ENCODE data around the gene CTNNB1.

Gene CTNNB1

DNA sequence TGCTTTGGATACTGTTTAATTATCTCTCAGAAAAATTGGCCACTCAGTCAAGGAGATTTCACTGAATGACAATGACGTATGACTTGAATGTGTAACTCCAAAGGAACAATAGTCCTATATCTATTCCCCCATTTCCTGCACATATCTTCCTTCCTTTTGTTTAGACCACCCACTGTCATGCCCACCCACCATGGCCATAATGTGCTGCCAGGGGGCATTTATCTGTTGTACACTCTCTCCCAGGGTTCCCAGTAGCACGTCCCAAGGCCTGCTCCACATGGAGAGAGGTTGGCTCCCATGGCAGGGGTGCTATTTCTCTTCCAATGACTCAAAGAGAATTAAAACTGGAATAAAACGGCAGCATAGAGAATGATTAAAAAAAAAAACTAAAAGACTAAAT lies 36.8 kb upstream of the CTNNB1 start:
- H2BK5ac ChIP-seq (ENCODE audit: low read depth, low read length, poor library complexity): no peak overlapping the region
- no peak overlapping the region for H4K8ac ChIP-seq (ENCODE audit: low read depth, low read length)
- no peak overlapping the region for H3K14ac ChIP-seq (ENCODE audit: low read length)
- no peak overlapping the region for H3K4me2 ChIP-seq (ENCODE audit: low read length)
- no peak for DNase-seq
- H3K23ac ChIP-seq (ENCODE audit: low read length): no peak overlapping the region
- no peak overlapping the region for H3K9ac ChIP-seq (ENCODE audit: low read length)
- H3K9me3 ChIP-seq (ENCODE audit: insufficient read depth, low read depth, low read length): no peaks in the 10 kb centered on the region
- no peak overlapping the region for H4K91ac ChIP-seq (ENCODE audit: low read depth, low read length)
- H3K4me3 ChIP-seq (ENCODE audit: low read depth, low read length): no peak overlapping the region
- H2BK12ac ChIP-seq (ENCODE audit: low read length): no peak overlapping the region
- WGBS (ENCODE audit: extremely low coverage, insufficient coverage, insufficient read length): no CpG with 5 or more reads among the region's 3 CpGs
- H3K79me2 ChIP-seq (ENCODE audit: control insufficient read depth, insufficient read depth, low read length, poor library complexity): no peaks in the 10 kb centered on the region
- H3K79me1 ChIP-seq (ENCODE audit: low read length): peaks cover 2% of the 10 kb centered on the region
- no peak overlapping the region for H3K18ac ChIP-seq (ENCODE audit: low read length)
- no peak overlapping the region for H2AFZ ChIP-seq (ENCODE audit: insufficient read depth, low read length, poor library complexity)
- H2AK5ac ChIP-seq (ENCODE audit: low read length): no peak overlapping the region
- no peaks in the 10 kb centered on the region for H3K27me3 ChIP-seq (ENCODE audit: insufficient read depth, low read length)
- no peak overlapping the region for H2BK120ac ChIP-seq (ENCODE audit: insufficient read depth, low read length, poor library complexity)
- H3K4ac ChIP-seq (ENCODE audit: low read depth, low read length): no peak overlapping the region
- peaks cover 0 to 14% of the 10 kb centered on the region in 2 experiments for H3K4me1 ChIP-seq (ENCODE audit: control insufficient read depth in 1 of 2, insufficient read depth in 2 of 2, low read length in 2 of 2)
- H3K36me3 ChIP-seq (ENCODE audit: control insufficient read depth in 1 of 2, insufficient read depth in 2 of 2, low read length in 2 of 2): no peaks in the 10 kb centered on the region
- H3K27ac ChIP-seq (ENCODE audit: low read depth, low read length): no peak overlapping the region
- H4K12ac ChIP-seq (ENCODE audit: low read depth, low read length): no peak overlapping the region

DNA sequence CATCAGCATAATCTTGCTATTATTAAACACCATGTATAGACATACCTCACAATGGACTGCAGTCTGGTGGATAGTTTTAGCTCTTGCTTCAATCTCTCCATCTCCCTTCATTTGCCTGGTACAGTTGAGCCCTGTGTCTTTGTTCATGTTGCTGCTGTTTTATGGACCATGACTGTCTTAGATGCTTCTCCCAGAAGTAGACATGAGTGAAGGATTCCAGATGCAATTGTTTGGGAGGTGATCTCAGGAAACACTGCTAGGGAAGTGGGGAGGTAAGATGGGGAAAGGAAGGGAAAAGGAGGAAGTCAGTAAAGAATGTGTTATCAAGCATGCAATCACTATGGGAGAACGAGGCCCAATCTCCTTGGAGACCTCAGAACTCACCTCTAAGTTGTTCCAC lies 36.3 kb upstream of the CTNNB1 start:
- H3K23ac ChIP-seq (ENCODE audit: low read length): no peak overlapping the region
- H3K27me3 ChIP-seq (ENCODE audit: insufficient read depth, low read length): no peaks in the 10 kb centered on the region
- no peak overlapping the region for H2BK12ac ChIP-seq (ENCODE audit: low read length)
- H3K27ac ChIP-seq (ENCODE audit: low read depth, low read length): no peak overlapping the region
- H2BK120ac ChIP-seq (ENCODE audit: insufficient read depth, low read length, poor library complexity): no peak overlapping the region
- no peak overlapping the region for H3K4me3 ChIP-seq (ENCODE audit: low read depth, low read length)
- H2BK5ac ChIP-seq (ENCODE audit: low read depth, low read length, poor library complexity): no peak overlapping the region
- H4K12ac ChIP-seq (ENCODE audit: low read depth, low read length): no peak overlapping the region
- H3K4ac ChIP-seq (ENCODE audit: low read depth, low read length): no peak overlapping the region
- no peak overlapping the region for H3K9ac ChIP-seq (ENCODE audit: low read length)
- no peaks in the 10 kb centered on the region for H3K9me3 ChIP-seq (ENCODE audit: insufficient read depth, low read depth, low read length)
- peaks cover 0 to 14% of the 10 kb centered on the region in 2 experiments for H3K4me1 ChIP-seq (ENCODE audit: control insufficient read depth in 1 of 2, insufficient read depth in 2 of 2, low read length in 2 of 2)
- WGBS (ENCODE audit: extremely low coverage, insufficient coverage, insufficient read length): no CpG with 5 or more reads among the region's 1 CpG
- peaks cover 2% of the 10 kb centered on the region for H3K79me1 ChIP-seq (ENCODE audit: low read length)
- no peak overlapping the region for H4K8ac ChIP-seq (ENCODE audit: low read depth, low read length)
- no peak overlapping the region for H3K14ac ChIP-seq (ENCODE audit: low read length)
- no peak overlapping the region for H2AFZ ChIP-seq (ENCODE audit: insufficient read depth, low read length, poor library complexity)
- H3K4me2 ChIP-seq (ENCODE audit: low read length): no peak overlapping the region
- no peak overlapping the region for H3K18ac ChIP-seq (ENCODE audit: low read length)
- H2AK5ac ChIP-seq (ENCODE audit: low read length): no peak overlapping the region
- no peaks in the 10 kb centered on the region for H3K36me3 ChIP-seq (ENCODE audit: control insufficient read depth in 1 of 2, insufficient read depth in 2 of 2, low read length in 2 of 2)
- no peak for DNase-seq
- H4K91ac ChIP-seq (ENCODE audit: low read depth, low read length): no peak overlapping the region
- no peaks in the 10 kb centered on the region for H3K79me2 ChIP-seq (ENCODE audit: control insufficient read depth, insufficient read depth, low read length, poor library complexity)

DNA sequence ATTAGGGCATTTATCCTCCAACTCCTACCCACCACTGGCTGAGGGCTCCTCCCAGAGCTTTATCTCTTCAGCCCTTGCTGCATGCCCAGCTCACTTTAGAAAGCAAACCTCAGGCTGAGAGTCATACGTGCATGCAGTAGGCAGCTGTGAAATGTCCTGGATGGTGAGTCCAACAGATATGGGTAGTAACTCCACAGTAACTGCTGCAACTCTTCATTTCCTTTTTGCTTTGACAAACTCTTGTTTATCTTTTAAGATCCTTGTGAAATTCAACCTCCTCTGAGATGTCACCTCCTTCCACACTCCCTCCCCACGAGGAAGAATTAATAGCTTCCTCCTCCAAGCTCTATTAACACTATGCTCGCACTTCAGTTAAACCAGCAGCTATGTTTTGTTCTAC lies 35.9 kb upstream of the CTNNB1 start:
- H4K8ac ChIP-seq (ENCODE audit: low read depth, low read length): no peak overlapping the region
- no peak overlapping the region for H2BK120ac ChIP-seq (ENCODE audit: insufficient read depth, low read length, poor library complexity)
- no peak overlapping the region for H3K23ac ChIP-seq (ENCODE audit: low read length)
- H3K27me3 ChIP-seq (ENCODE audit: insufficient read depth, low read length): no peaks in the 10 kb centered on the region
- no peak overlapping the region for H4K91ac ChIP-seq (ENCODE audit: low read depth, low read length)
- H3K4me2 ChIP-seq (ENCODE audit: low read length): no peak overlapping the region
- no peak overlapping the region for H4K12ac ChIP-seq (ENCODE audit: low read depth, low read length)
- H3K18ac ChIP-seq (ENCODE audit: low read length): no peak overlapping the region
- WGBS (ENCODE audit: extremely low coverage, insufficient coverage, insufficient read length): no CpG with 5 or more reads among the region's 3 CpGs
- no peak overlapping the region for H2AK5ac ChIP-seq (ENCODE audit: low read length)
- H2BK5ac ChIP-seq (ENCODE audit: low read depth, low read length, poor library complexity): no peak overlapping the region
- no peaks in the 10 kb centered on the region for H3K9me3 ChIP-seq (ENCODE audit: insufficient read depth, low read depth, low read length)
- H3K79me2 ChIP-seq (ENCODE audit: control insufficient read depth, insufficient read depth, low read length, poor library complexity): no peaks in the 10 kb centered on the region
- H3K4me1 ChIP-seq (ENCODE audit: control insufficient read depth in 1 of 2, insufficient read depth in 2 of 2, low read length in 2 of 2): peaks cover 0 to 13% of the 10 kb centered on the region in 2 experiments
- H3K4ac ChIP-seq (ENCODE audit: low read depth, low read length): no peak overlapping the region
- no peak overlapping the region for H2AFZ ChIP-seq (ENCODE audit: insufficient read depth, low read length, poor library complexity)
- H3K4me3 ChIP-seq (ENCODE audit: low read depth, low read length): no peak overlapping the region
- H2BK12ac ChIP-seq (ENCODE audit: low read length): no peak overlapping the region
- H3K79me1 ChIP-seq (ENCODE audit: low read length): peaks cover 2% of the 10 kb centered on the region
- no peaks in the 10 kb centered on the region for H3K36me3 ChIP-seq (ENCODE audit: control insufficient read depth in 1 of 2, insufficient read depth in 2 of 2, low read length in 2 of 2)
- H3K27ac ChIP-seq (ENCODE audit: low read depth, low read length): no peak overlapping the region
- H3K14ac ChIP-seq (ENCODE audit: low read length): no peak overlapping the region
- DNase-seq: no peak
- H3K9ac ChIP-seq (ENCODE audit: low read length): no peak overlapping the region

DNA sequence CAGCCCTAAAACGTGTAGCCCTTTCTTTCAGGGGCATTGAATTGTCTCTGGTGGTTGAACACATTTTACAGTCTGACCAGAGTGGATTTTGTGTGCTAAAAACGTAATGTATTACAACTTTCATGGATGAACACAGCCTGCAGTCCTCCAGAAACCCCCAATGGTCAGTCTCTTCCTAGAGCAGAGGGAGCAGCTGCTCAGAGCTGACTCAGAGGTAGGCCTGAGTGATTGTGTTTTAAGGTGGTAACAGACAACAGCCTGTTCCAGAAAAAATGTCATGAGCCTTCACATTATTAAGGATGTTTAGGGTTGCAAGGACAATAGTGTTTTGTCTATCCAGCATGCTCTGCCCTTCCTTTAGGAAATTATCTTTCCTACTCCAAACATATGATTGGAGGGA lies 34.5 kb upstream of the CTNNB1 start:
- no peak overlapping the region for H4K12ac ChIP-seq (ENCODE audit: low read depth, low read length)
- WGBS (ENCODE audit: extremely low coverage, insufficient coverage, insufficient read length): no CpG with 5 or more reads among the region's 2 CpGs
- DNase-seq: no peak

More for the DNA sequence above, 34.5 kb upstream of the CTNNB1 start:
- Histone ChIP-seq H3K4me1 (ENCODE audit: control insufficient read depth in 1 of 2, insufficient read depth in 2 of 2, low read length in 2 of 2) (peaks cover 6 to 12% of the 10 kb centered on the region in 2 experiments), H2BK120ac (ENCODE audit: insufficient read depth, low read length, poor library complexity) (no peak overlapping the region), H4K8ac (ENCODE audit: low read depth, low read length) (no peak overlapping the region), H3K4ac (ENCODE audit: low read depth, low read length) (no peak overlapping the region), H3K27me3 (ENCODE audit: insufficient read depth, low read length) (no peaks in the 10 kb centered on the region), H3K4me2 (ENCODE audit: low read length) (no peak overlapping the region), H3K4me3 (ENCODE audit: low read depth, low read length) (no peak overlapping the region), H2BK5ac (ENCODE audit: low read depth, low read length, poor library complexity) (no peak overlapping the region), H3K36me3 (ENCODE audit: control insufficient read depth in 1 of 2, insufficient read depth in 2 of 2, low read length in 2 of 2) (no peaks in the 10 kb centered on the region), H2BK12ac (ENCODE audit: low read length) (no peak overlapping the region), H2AK5ac (ENCODE audit: low read length) (no peak overlapping the region), H3K79me2 (ENCODE audit: control insufficient read depth, insufficient read depth, low read length, poor library complexity) (peaks cover 4% of the 10 kb centered on the region), H4K91ac (ENCODE audit: low read depth, low read length) (no peak overlapping the region), H3K18ac (ENCODE audit: low read length) (no peak overlapping the region), H2AFZ (ENCODE audit: insufficient read depth, low read length, poor library complexity) (no peak overlapping the region), H3K9me3 (ENCODE audit: insufficient read depth, low read depth, low read length) (no peaks in the 10 kb centered on the region), H3K9ac (ENCODE audit: low read length) (no peak overlapping the region), H3K23ac (ENCODE audit: low read length) (no peak overlapping the region), H3K14ac (ENCODE audit: low read length) (no peak overlapping the region), H3K27ac (ENCODE audit: low read depth, low read length) (no peak overlapping the region), H3K79me1 (ENCODE audit: low read length) (peaks cover 5% of the 10 kb centered on the region)
